CD4-positive, alpha-beta T cell treated with Interleukin-1 beta for 1 hour (primary cell): ENCODE data around the gene FAM161A.

ENCODE experiments used
- DNase-seq, 2 donors: peaks; one replicate each; pipeline ENCODE4 v3.0.0-alpha.2; 2020 to 2022

Gene FAM161A

GRCh38 chr2:61775956-61776570 lies 77.8 kb downstream of the FAM161A start:
- no peak for DNase-seq
